ENCODE results near the gene ZNF354C. TPM values are rescaled to one million over a fixed set of nuclear protein-coding genes. Genes with fewer than 3 reads are reported as not detected.

ZNF354C gene
- total and polyA plus RNA-seq, 9 of the 15 experiments (the other 6 are each of a cell fraction or from before 2014, with no cell fraction given): 0.01 to 0.08 (median 0.03) TPM; not detected in 1

GRCh38 chr5:179110528-179110927, 50.4 kb downstream of the ZNF354C start:
- DNase-seq (ENCODE audit: extremely low read depth in 1 of 4, low spot score in 3 of 4) (no peak), FAIRE-seq (no peak), ATAC-seq (no peak)
- CTCF ChIA-PET (ENCODE audit: low intra/inter-chr PET ratio): no interaction called here
- TF ChIP-seq TFE3 (CRISPR knock-in tag; IDR thresholded peaks at IDR 0.05): peak; percentile 32
- no peak for TF ChIP-seq FOXK2 (conservative IDR thresholded peaks at IDR 0.05 in 1 of 2, IDR thresholded peaks at IDR 0.05 in 1 of 2; ENCODE audit: low read depth in 2 of 2)
- no peaks in the 10 kb centered on the region for H3K4me1 ChIP-seq (replicated peaks in 1 of 2; ENCODE audit: control insufficient read depth in 2 of 2, insufficient read depth in 2 of 2, low read length in 2 of 2)
- in situ Hi-C loops (cut with MboI): no loop called here
- no peaks in the 10 kb centered on the region for H3K9me1 ChIP-seq (ENCODE audit: control insufficient read depth, insufficient read depth, low read length)
- H3K27me3 ChIP-seq (ENCODE audit: control insufficient read depth in 2 of 2, insufficient read depth in 2 of 2, low read length in 2 of 2): peaks cover 0 to 17% of the 10 kb centered on the region in 2 experiments; a peak in 2 of 5 replicates
- no peaks in the 10 kb centered on the region for H4K20me1 ChIP-seq (replicated peaks; ENCODE audit: control insufficient read depth, insufficient read depth, low read length)
- intact Hi-C loops (cut with micrococcal nuclease): no loop called here
- no peak overlapping the region for H3K4me3 ChIP-seq
- no peak overlapping the region for H2AFZ ChIP-seq (ENCODE audit: low read depth, low read length)
- H3K36me3 ChIP-seq (ENCODE audit: control insufficient read depth, insufficient read depth, low read length): no peaks in the 10 kb centered on the region
- no peak overlapping the region for H3K4me2 ChIP-seq (ENCODE audit: insufficient read depth, low read length)
- no peak overlapping the region for H3K27ac ChIP-seq (ENCODE audit: extremely low read depth, low read depth, low read length)
- no peaks in the 10 kb centered on the region for H3K79me2 ChIP-seq (ENCODE audit: control insufficient read depth, insufficient read depth, low read length)
- no peak overlapping the region for H3K9ac ChIP-seq (ENCODE audit: insufficient read depth in 1 of 2, low read depth in 2 of 2, low read length in 2 of 2)
- H3K9me3 ChIP-seq (replicated peaks; ENCODE audit: control insufficient read depth, insufficient read depth, low read depth, low read length): no peaks in the 10 kb centered on the region
- POLR2A ChIA-PET: no interaction called here
- BruUV-seq (replicated peaks): no TSS peak
- WGBS (ENCODE audit: insufficient coverage, low coverage, missing lambda C conversion rate): 2% methylated on average over 9 of the region's 9 CpGs
